IPS-15b (cell line): ENCODE measurements around the gene EGFLAM.

Experiments
- H3K27me3 ChIP-seq: one replicate; pipeline ENCODE4 v1.6.1; 2013; ENCODE audit warnings: low read length; ENCODE audit not compliant: control insufficient read depth, insufficient read depth
- H3K36me3 ChIP-seq: one replicate; pipeline ENCODE4 v1.6.1; 2013; ENCODE audit warnings: low read length; ENCODE audit not compliant: control insufficient read depth, insufficient read depth
- H3K4me1 ChIP-seq: one replicate; pipeline ENCODE4 v1.6.1; 2013; ENCODE audit warnings: mild to moderate bottlenecking, low read length; ENCODE audit not compliant: control insufficient read depth, insufficient read depth
- H3K4me3 ChIP-seq: one replicate; pipeline ENCODE4 v1.5.1; 2013; ENCODE audit warnings: low read depth, low read length
- H3K9ac ChIP-seq: one replicate; pipeline ENCODE4 v1.6.1; 2013; ENCODE audit warnings: low read depth, mild to moderate bottlenecking, low read length
- H3K9me3 ChIP-seq: one replicate; pipeline ENCODE4 v1.6.1; 2013; ENCODE audit warnings: mild to moderate bottlenecking, low read length; ENCODE audit not compliant: control insufficient read depth, insufficient read depth

EGFLAM gene

DNA sequence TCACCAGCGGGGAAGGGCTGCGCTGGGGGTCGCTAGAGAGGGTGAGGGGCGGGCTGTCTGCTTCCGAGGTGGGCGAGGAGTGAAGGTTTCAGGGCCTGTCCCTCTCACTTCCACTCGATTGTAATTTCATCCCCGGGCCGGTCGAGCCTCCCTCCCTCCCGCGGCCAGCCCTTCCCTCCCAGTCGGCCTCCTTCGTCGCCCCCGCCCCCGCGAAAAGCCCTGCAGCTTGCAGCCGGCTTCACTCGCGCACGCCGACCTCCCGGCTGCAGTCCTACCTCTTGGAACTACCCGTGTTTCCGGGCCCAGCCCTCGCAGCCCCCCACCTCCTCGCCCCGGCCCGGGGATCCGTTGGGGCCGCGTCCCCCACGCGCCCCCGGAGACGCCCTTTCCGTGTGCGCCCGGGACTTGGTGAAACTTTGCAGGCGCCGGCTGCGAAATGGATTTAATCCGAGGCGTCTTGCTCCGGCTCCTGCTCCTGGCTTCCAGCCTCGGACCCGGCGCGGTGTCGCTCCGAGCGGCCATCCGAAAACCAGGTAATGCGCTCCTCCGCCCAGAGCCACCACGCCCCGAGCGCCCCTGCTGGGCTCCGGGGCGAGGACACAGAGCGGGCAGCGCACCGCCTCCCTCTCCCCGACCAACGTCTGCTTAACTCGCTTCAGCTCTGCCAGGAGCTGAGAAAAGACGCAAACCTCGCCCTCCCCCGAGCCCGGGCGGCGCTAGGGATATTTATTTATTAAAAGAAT, at the start of gene EGFLAM:
Gene EGFLAM, plus strand, starts transcription at position 241 of the 743 bp plus-strand sequence. Its CDS starts 196 bp downstream, at position 437.
- Histone ChIP-seq H3K27me3 (peaks cover 87% of the 10 kb centered on the region), H3K4me3 (peak within 1 kb of the TSS; percentile 57), H3K9me3 (no peaks in the 10 kb centered on the region), H3K36me3 (no peaks in the 10 kb centered on the region), H3K9ac (no peak within 1 kb of the TSS), H3K4me1 (peaks cover 7% of the 10 kb centered on the region)

DNA sequence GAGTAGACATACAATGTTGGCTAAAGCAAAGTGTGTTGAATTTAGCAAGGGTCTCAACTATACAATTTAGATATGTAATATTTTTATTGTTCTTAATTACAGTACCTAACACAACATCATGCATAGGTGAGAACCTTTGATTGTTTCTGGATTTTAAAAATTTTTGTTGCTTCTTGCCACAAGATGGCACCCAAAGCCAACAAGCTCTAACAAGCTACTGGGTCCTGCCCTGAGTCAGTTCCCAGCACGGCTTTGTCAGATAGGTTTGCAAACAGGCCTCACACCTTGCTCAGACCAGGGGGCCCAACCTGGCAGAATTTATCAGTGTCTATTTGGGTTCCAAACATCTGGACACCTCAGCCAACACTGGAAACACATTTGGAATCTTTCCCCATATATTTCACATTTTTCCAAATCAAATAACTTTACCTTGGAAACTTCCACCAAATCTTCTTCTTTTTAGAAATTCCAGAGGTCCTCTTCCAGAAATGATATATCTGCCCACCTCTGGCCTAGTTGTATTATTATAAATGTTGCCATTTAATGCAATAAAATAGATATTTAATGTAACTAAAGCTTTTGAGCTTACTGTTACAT, 49.5 kb upstream of the EGFLAM start:
- no peaks in the 10 kb centered on the region for H3K4me1 ChIP-seq
- no peaks in the 10 kb centered on the region for H3K27me3 ChIP-seq
- no peak overlapping the region for H3K4me3 ChIP-seq
- H3K9me3 ChIP-seq, result no peaks in the 10 kb centered on the region
- H3K36me3 ChIP-seq, result no peaks in the 10 kb centered on the region
- H3K9ac ChIP-seq, result no peak overlapping the region

DNA sequence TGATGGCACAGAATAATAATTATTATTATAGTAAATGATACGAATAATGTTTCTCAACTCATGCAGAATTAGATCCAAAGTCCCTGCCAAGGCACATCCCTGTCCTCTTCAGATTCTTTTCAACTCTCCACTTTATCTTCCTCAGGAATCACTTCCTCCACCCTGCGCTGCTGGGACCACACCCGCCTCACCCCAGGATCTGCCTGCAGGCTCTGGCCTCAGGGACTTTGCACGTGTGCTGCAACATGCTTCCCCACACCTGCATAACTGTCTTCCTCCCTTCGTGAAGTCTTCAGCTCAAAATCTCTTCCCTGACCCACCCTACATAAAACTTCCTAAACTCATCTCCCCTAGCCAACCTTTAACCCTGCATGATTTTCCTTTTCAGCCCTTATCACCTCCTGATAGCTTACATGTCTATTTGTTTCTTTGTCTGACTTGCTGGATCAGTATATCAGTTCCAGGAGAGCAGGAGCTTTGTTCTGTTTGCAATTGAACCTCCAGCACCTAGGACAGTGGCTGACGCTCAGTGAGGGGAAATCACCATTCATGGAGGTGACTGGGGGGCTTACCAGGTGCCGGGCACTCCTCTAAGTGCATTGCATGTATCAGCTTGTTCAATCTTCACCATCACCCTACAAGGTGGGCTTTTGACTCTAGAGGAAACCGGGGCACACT, 47.5 kb upstream of the EGFLAM start:
- Histone ChIP-seq H3K9me3 (no peaks in the 10 kb centered on the region), H3K9ac (no peak overlapping the region), H3K4me1 (no peaks in the 10 kb centered on the region), H3K4me3 (no peak overlapping the region), H3K36me3 (no peaks in the 10 kb centered on the region), H3K27me3 (no peaks in the 10 kb centered on the region)

DNA sequence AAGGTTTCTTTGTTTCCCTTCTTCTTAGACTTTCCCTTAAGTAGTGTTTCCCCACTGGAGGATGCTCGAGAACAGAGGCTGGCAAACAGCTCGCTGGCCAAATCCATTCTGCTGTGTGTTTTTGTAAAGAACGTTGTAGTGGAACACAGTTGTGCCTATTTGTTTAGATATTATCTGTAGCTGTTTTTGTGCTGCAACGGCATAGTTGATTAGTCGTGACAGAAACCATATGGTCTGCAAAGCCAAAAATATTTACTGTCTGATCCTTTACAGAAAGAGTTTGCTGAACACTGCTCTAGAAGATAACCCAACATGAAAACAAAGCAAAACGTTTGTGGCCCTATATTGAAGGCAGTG, 47.0 kb upstream of the EGFLAM start:
- H3K27me3 ChIP-seq, result no peaks in the 10 kb centered on the region
- H3K4me1 ChIP-seq, result no peaks in the 10 kb centered on the region
- H3K36me3 ChIP-seq, result no peaks in the 10 kb centered on the region
- H3K9me3 ChIP-seq, result no peaks in the 10 kb centered on the region
- H3K4me3 ChIP-seq, result no peak overlapping the region
- no peak overlapping the region for H3K9ac ChIP-seq

DNA sequence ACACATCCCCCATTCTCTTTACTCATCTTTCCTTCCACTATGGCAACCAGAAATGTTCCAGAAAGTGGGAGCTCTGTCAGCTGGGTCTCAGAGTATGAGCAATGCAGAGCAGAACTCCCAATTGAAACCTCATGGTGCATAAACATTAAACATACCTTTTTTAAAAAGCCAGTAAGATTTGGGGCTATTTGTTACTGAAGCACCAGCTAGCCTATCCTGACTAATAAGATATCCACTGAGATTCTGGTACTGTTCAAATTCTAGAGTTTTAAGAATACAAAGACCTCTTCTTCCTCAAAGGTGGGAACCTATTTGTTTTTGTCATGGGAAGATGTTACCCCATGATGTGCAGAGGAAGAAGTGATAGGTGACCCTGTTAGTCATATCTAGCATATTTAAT, 46.1 kb upstream of the EGFLAM start:
- Histone ChIP-seq H3K36me3 (no peaks in the 10 kb centered on the region), H3K27me3 (no peaks in the 10 kb centered on the region), H3K9me3 (no peaks in the 10 kb centered on the region), H3K4me3 (no peak overlapping the region), H3K9ac (no peak overlapping the region), H3K4me1 (no peaks in the 10 kb centered on the region)

DNA sequence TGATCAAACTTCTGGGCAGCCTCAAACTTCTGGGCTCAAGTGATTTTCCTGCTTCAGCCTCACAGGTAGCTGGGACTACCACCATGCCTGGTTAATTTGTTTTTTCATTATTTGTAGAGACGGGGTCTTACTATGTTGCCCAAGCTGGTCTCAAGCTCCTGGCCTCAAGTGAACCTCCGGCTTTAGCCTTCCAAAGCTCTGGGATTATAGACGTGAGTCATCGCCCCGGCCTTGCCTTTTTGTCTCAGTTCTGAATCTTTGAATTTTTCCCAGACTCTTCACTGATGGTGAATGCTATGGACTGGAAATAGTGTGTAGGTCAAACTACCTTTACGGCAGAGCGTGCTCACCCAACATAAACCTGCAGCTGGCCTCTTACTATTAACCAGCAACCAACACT, 32.3 kb upstream of the EGFLAM start:
- no peaks in the 10 kb centered on the region for H3K4me1 ChIP-seq
- H3K9me3 ChIP-seq, result no peaks in the 10 kb centered on the region
- no peaks in the 10 kb centered on the region for H3K27me3 ChIP-seq
- H3K4me3 ChIP-seq, result no peak overlapping the region
- no peak overlapping the region for H3K9ac ChIP-seq
- no peaks in the 10 kb centered on the region for H3K36me3 ChIP-seq

DNA sequence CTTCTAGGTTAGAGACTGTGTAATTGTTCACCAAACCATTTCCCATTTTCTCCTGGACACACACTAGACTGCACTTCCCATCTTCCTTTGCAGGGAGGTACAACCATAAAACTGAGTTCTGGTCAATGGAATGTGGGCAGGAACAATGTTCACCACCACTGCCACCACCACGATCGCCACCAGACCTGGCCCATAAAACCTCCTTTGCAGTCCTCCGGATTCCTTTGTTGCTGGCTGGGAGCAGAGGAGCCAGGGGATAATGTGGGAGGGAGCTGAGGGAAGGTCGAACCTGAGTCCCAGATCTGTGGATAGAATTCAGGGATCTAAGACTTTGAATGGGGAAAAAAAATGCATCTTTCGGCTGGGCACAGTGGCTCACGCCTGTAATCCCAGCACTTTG, 29.4 kb upstream of the EGFLAM start:
- H3K36me3 ChIP-seq, result no peaks in the 10 kb centered on the region
- no peaks in the 10 kb centered on the region for H3K4me1 ChIP-seq
- no peaks in the 10 kb centered on the region for H3K27me3 ChIP-seq
- no peak overlapping the region for H3K9ac ChIP-seq
- no peaks in the 10 kb centered on the region for H3K9me3 ChIP-seq
- no peak overlapping the region for H3K4me3 ChIP-seq

DNA sequence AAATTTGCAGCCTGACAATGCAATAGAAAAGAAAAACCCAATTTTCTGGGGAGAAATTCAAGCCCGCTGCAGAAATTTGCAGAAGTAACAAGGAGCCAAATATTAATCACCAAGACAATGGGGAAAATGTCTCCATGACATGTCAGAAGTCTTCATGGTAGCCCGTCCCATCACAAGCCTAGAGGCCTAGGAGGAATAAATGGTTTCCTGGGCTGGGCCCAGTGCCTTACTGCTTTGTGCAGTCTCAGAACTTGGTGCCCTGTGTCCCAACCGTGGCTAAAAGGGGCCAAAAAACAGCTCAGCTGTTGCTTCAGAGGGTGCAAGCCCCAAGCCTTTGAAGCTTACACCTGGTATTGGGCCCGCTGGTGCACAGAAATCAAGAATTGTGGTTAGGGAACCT, 23.6 kb upstream of the EGFLAM start:
- Histone ChIP-seq H3K36me3 (no peaks in the 10 kb centered on the region), H3K9ac (no peak overlapping the region), H3K27me3 (no peaks in the 10 kb centered on the region), H3K9me3 (no peaks in the 10 kb centered on the region), H3K4me1 (no peaks in the 10 kb centered on the region), H3K4me3 (no peak overlapping the region)

DNA sequence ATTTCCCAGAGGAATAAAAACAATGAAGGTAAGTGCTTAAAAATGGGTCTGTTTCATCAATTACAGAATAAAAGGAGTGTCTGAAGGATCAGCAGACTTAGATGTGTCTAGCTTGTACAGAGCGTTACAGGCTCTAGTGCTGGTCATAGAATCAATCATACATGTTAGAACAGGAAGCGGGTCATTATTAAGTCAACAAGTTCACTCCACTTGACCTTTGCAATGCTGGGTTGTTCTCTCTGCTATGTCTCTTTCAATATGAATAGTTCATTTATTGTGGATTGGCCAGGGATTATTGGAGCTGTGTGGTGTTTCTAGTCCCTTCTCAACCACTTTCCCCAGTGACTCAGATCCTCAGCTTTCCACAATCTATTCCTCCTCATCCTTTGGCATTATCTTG, 20.7 kb upstream of the EGFLAM start:
- Histone ChIP-seq H3K4me3 (no peak overlapping the region), H3K9ac (no peak overlapping the region)

DNA sequence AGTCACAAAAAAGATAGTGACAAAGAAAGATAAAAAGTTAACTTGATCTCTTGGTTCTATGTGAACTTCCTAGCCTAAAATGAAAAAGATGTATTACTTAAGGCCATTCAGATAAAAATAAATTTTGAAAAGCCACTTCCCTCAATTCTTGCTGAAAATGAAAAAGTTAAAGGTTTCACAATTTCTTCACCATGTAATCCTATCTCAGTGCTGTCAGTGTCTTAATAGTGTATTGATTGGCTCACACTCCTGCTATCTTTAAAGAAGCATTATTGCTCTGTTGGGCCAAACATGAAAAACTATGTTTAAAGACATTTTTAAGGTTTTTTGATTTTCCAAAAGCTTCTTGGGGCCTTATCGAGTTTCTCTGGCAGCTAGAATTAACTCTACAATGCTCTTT, 18.1 kb upstream of the EGFLAM start:
- no peaks in the 10 kb centered on the region for H3K4me1 ChIP-seq
- H3K27me3 ChIP-seq, result no peaks in the 10 kb centered on the region
- H3K9ac ChIP-seq, result no peak overlapping the region
- H3K9me3 ChIP-seq, result no peaks in the 10 kb centered on the region
- H3K36me3 ChIP-seq, result no peaks in the 10 kb centered on the region
- no peak overlapping the region for H3K4me3 ChIP-seq

More for the DNA sequence above, 20.7 kb upstream of the EGFLAM start:
- H3K36me3 ChIP-seq, result no peaks in the 10 kb centered on the region
- no peaks in the 10 kb centered on the region for H3K4me1 ChIP-seq
- H3K9me3 ChIP-seq, result no peaks in the 10 kb centered on the region
- no peaks in the 10 kb centered on the region for H3K27me3 ChIP-seq

DNA sequence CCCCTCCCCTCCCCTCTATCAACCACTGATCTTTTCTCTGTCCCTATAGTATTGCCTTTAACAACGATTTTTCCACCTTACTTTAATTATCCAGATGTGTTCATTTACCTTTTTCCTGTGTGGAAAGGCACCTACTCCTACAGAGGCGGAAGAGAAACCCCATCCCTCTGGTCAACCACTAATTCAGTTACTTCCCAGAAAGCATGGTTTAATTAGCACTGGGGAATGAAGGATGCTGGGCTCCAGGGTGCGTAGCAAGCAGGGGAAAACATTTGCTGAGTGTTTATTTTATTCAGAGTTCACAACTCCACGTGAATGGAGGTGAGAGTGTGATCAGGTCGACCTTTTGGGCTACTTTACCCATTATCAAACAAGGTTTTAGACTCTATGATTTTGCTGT, 16.7 kb upstream of the EGFLAM start:
- H3K4me3 ChIP-seq, result no peak overlapping the region
- no peaks in the 10 kb centered on the region for H3K27me3 ChIP-seq
- no peaks in the 10 kb centered on the region for H3K4me1 ChIP-seq
- H3K9me3 ChIP-seq, result no peaks in the 10 kb centered on the region
- H3K36me3 ChIP-seq, result no peaks in the 10 kb centered on the region
- no peak overlapping the region for H3K9ac ChIP-seq

DNA sequence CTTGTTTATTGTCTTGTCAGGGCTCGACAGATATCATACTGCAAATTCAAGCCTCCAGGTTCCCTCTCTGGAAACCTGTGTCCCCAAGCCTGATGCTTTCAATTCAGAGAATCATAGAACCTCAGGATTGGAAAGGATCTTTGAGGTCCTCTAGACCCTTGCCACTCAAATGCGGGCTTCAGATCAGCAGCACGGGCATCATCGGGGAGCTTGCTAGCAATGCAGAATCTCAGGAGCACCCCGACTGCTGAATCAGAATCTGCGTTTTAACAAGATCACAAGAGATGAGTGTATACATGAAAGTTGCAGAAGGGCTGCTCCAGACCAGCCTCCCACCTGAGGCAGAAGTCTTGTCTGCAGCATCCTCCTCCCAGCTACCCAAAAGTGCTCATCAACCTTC, 13.1 kb upstream of the EGFLAM start:
- Histone ChIP-seq H3K4me1 (no peaks in the 10 kb centered on the region), H3K4me3 (no peak overlapping the region), H3K9ac (no peak overlapping the region), H3K27me3 (no peaks in the 10 kb centered on the region), H3K9me3 (no peaks in the 10 kb centered on the region), H3K36me3 (no peaks in the 10 kb centered on the region)
